ENCODE measurements around the gene GPR89A.
"Not testable (repeated sequence)": the region's sequence is repeated elsewhere in the genome, so short reads cannot be mapped to it uniquely, and the experiment has no call there.

The GPR89A gene

DNA sequence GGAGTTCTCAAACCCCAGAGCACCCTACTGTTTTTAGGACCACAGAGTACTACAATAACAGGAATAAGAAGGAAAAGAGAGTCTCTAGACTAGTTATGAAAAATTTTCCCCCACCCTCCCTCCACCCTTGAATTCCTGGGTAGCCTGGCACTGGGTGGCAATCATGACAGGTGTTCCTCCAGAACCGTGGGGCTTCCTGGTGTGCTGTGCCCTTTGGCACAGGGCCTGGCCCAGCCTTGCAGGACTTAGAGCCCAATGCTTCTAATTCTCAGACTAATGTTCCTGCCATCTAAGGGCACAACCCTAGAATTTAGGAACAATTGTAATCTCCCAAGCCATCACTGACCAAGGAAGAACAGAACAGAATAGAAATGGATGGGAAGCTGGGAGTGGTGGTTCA, 110.0 kb downstream of the GPR89A start:
- no peak for DNase-seq (ENCODE audit: low read depth)

DNA sequence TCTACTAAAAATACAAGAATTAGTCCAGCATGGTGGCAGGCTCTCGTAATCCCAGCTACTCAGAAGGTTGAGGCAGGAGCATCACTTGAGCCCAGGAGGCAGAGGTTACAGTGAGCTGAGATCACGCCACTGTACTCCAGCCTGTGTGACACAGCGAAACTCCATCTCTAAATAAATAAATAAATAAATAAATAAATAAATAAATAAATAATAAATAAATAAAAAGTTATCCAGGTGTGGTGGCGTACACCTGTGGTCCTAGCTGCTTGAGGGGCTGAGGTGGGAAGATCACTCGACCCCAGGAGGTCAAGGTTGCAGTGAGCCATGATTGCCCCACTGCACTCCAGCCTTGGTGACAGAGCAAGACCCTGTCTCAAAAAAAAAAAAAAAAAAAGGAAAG, 110.7 kb downstream of the GPR89A start:
- not testable (repeated sequence) for DNase-seq (ENCODE audit: low read depth)

DNA sequence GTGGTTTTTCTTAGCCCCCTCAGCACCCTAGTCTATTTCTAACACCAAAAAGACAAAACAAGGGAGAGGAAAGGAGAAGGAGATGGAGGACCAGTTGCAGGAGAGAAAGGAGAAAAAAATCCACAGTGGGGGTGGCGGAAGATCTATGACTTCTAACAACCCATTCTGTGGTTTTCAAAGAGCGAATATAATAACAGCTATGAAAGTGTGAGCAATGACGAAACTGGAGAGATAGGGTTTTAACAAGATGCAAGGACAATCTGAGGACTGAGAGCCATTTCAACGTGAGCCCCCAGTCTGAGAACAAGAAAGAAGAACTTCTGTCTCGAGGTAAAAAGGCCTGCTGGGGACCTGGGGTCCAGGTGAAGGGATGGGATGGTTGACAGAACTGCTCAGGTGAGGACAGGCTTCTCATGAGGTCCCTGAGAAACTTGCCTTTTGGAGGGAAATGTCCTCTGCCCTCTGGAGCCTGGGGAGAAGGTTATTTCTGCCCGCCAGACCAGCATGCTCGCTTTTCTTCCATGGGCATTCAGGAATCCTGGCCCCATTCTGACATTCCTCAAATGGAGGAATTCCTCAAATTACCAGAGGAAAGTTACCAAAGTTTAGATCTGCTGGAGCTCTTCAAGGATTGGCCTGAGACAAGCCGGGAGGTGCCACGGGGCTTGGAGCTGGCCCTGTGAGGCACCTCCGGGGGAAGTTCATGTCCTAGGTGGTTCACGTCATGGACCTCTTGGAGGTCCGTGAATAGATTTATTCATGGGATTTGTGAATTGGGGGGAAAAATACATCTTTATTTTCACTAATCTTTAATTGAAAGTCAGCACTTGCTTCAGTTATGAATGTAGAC, 111.7 kb downstream of the GPR89A start, which contains the start of gene CD160:
Gene CD160, plus strand, starts transcription at position 270 of the 850 bp plus-strand sequence. CDS start 8,829 bp downstream, outside the sequence.
- DNase-seq (ENCODE audit: low read depth): no peak

All from iris pigment epithelial cell (primary cell).